OCI-LY3 (cell line): ENCODE data around the gene DYRK1A.

Experiments used
- EZH2phosphoT487 ChIP-seq: fragments of 200-600 bp; shearing (Covaris generic); IDR thresholded peaks from 2 replicates; pipeline ENCODE4 v1.6.1; 2018; ENCODE audit warnings: antibody characterized with exemption, mixed run types, low read depth
- TF ChIP-seq, protein P1 (sequence below): fragments of 200-600, 300-600 bp; sonication (generic); IDR thresholded peaks from 2 replicates; pipeline ENCODE4 v1.5.1; 2014; ENCODE audit warnings: antibody characterized with exemption, low read length, low read depth

DNA sequence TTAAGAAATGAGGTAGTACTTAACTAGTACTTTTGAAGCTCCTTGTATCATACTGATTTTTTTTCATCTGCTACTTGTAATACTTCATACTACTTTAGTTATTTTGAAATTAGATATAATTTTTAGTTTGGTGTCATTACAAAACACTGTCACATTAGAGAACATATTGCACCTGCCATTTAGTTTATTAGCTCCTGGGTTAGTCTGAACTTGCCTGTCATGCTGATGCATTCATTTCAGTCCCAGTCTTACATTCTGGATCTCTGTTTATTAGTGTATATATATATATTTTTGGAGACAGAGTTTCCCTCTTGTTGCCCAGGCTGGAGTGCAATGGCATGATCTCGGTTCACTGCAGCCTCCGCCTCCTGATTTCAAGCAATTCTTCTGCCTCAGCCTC is 50.3 kb downstream of the DYRK1A start:
- no peak for TF ChIP-seq EZH2phosphoT487
- TF ChIP-seq, protein P1, sequence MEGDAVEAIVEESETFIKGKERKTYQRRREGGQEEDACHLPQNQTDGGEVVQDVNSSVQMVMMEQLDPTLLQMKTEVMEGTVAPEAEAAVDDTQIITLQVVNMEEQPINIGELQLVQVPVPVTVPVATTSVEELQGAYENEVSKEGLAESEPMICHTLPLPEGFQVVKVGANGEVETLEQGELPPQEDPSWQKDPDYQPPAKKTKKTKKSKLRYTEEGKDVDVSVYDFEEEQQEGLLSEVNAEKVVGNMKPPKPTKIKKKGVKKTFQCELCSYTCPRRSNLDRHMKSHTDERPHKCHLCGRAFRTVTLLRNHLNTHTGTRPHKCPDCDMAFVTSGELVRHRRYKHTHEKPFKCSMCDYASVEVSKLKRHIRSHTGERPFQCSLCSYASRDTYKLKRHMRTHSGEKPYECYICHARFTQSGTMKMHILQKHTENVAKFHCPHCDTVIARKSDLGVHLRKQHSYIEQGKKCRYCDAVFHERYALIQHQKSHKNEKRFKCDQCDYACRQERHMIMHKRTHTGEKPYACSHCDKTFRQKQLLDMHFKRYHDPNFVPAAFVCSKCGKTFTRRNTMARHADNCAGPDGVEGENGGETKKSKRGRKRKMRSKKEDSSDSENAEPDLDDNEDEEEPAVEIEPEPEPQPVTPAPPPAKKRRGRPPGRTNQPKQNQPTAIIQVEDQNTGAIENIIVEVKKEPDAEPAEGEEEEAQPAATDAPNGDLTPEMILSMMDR, result no peak
